ENCODE results near the gene RGS7BP.

The RGS7BP gene

GRCh38 chr5:64505769-64506566, at the start of gene RGS7BP:
Gene RGS7BP, plus strand, starts transcription at chr5:64506015. Its CDS starts 610 bp downstream, at chr5:64506625.
- TF ChIP-seq CTCF (IDR thresholded peaks at IDR 0.05) = no peak
- Histone ChIP-seq H3K4me3 (peak within 1 kb of the TSS; percentile 83), H3K27ac (peak within 1 kb of the TSS; percentile 62 to 73)
- peak; percentile 77 for DNase-seq (ENCODE audit: low spot score)

GRCh38 chr5:64457846-64458245, 48.0 kb upstream of the RGS7BP start:
- no peak for TF ChIP-seq CTCF (IDR thresholded peaks at IDR 0.05)
- no peak overlapping the region for H3K4me3 ChIP-seq
- DNase-seq (ENCODE audit: low spot score) = no peak

GRCh38 chr5:64458948-64459347, 46.9 kb upstream of the RGS7BP start:
- no peak overlapping the region for H3K4me3 ChIP-seq
- TF ChIP-seq CTCF (IDR thresholded peaks at IDR 0.05) = no peak
- H3K27ac ChIP-seq = no peak overlapping the region
- DNase-seq (ENCODE audit: low spot score) = peak; percentile 64

More at GRCh38 chr5:64457846-64458245, 48.0 kb upstream of the RGS7BP start:
- H3K27ac ChIP-seq = no peak overlapping the region

- no peak for DNase-seq (ENCODE audit: low spot score)
- no peak overlapping the region for H3K27ac ChIP-seq
- TF ChIP-seq CTCF (IDR thresholded peaks at IDR 0.05) = no peak
- no peak overlapping the region for H3K4me3 ChIP-seq
These were observed 43.4 kb upstream of the RGS7BP start for GRCh38 chr5:64462391-64462790.

- no peak for TF ChIP-seq CTCF (IDR thresholded peaks at IDR 0.05)
- Histone ChIP-seq H3K27ac (no peak overlapping the region), H3K4me3 (no peak overlapping the region)
- DNase-seq (ENCODE audit: low spot score) = no peak
These were observed 19.7 kb upstream of the RGS7BP start for GRCh38 chr5:64486163-64486562.

- no peak overlapping the region for H3K27ac ChIP-seq
- H3K4me3 ChIP-seq = no peak overlapping the region
- TF ChIP-seq CTCF (IDR thresholded peaks at IDR 0.05) = no peak
- no peak for DNase-seq (ENCODE audit: low spot score)
These were observed 18.5 kb upstream of the RGS7BP start for GRCh38 chr5:64487283-64487682.

- Histone ChIP-seq H3K27ac (no peak overlapping the region), H3K4me3 (no peak overlapping the region)
- TF ChIP-seq CTCF (IDR thresholded peaks at IDR 0.05) = no peak
- no peak for DNase-seq (ENCODE audit: low spot score)
These were observed 16.0 kb upstream of the RGS7BP start for GRCh38 chr5:64489857-64490256.

All from coronary artery (tissue), 2 donors.